Thyroid gland (tissue), 4 donors: ENCODE results near the gene MRPL50.

Source experiments
- CTCF ChIP-seq, 6 experiments: fragments of 200-600 bp in 3 of 6; fragments of 450-650 bp in 3 of 6; sonication (generic) in 3 of 6; IDR thresholded peaks; one replicate each; pipeline ENCODE4 v1.5.1; 2016 to 2019; ENCODE audit warnings: antibody characterized with exemption in 6 of 6, mild to moderate bottlenecking in 2 of 6, inconsistent platforms in 1 of 6, moderate library complexity in 1 of 6
- POLR2A ChIP-seq, 2 donors: fragments of 450-650 bp; IDR thresholded peaks; one replicate each; pipeline ENCODE4 v1.6.1; 2017; ENCODE audit warnings: antibody characterized with exemption in 2 of 2, mild to moderate bottlenecking in 2 of 2, moderate library complexity in 1 of 2

GRCh38 chr9:101432171-101432570 is 33.8 kb upstream of the MRPL50 start:
- TF ChIP-seq POLR2A (IDR thresholded peaks at IDR 0.05), result no peak
- TF ChIP-seq CTCF (IDR thresholded peaks at IDR 0.05), result no peak
